ENCODE measurements around the gene SDC4.

- no peak for TF ChIP-seq CTCF (conservative IDR thresholded peaks at IDR 0.05; ENCODE audit: low read length)
- no peak for TF ChIP-seq EZH2phosphoT487 (IDR thresholded peaks at IDR 0.05; ENCODE audit: borderline replicate concordance)
Observed at GRCh38 chr20:45339084-45339483, 9.1 kb downstream of the SDC4 start.

Measured in Loucy (cell line).